K562 (cell line): ENCODE measurements around the gene CPSF6. TPM values are rescaled to one million over a fixed set of nuclear protein-coding genes. Genes with fewer than 3 reads are reported as not detected.

Experiments
- CBX1 ChIP-seq: sonication (generic); IDR thresholded peaks from 2 replicates; pipeline ENCODE4 v1.6.1; 2016; ENCODE audit warnings: antibody characterized with exemption, low read depth, mild to moderate bottlenecking
- CHD4 ChIP-seq: fragments of 200-600 bp; sonication (generic); IDR thresholded peaks from 3 replicates; pipeline ENCODE4 v1.6.1; 2012; ENCODE audit warnings: low read depth, mild to moderate bottlenecking, mixed read lengths, low read length, inconsistent platforms; ENCODE audit not compliant: insufficient read depth, insufficient replicate concordance, poor library complexity, severe bottlenecking
- EHMT2 ChIP-seq: fragments of 450-650 bp; IDR thresholded peaks from 2 replicates; pipeline ENCODE4 v1.6.1; 2018; ENCODE audit warnings: antibody characterized with exemption
- GABPA ChIP-seq: fragments of 200-800 bp; sonication (Bioruptor generic); conservative IDR thresholded peaks from 2 replicates; pipeline ENCODE4 v1.6.1; 2016; ENCODE audit warnings: low read depth, missing genetic modification characterization, missing compliant biosample characterization
- ILK ChIP-seq: fragments of 450-650 bp; IDR thresholded peaks from 2 replicates; pipeline ENCODE4 v1.6.1; 2016; ENCODE audit warnings: missing genetic modification characterization, low read depth, mild to moderate bottlenecking, missing compliant biosample characterization, moderate library complexity, borderline replicate concordance
- KAT8 ChIP-seq: fragments of 450-650 bp; IDR thresholded peaks from 2 replicates; pipeline ENCODE4 v1.6.1; 2016; ENCODE audit warnings: low read depth, mild to moderate bottlenecking
- KHSRP ChIP-seq: fragments of 450-650 bp; IDR thresholded peaks from 2 replicates; pipeline ENCODE4 v1.6.1; 2017
- MED1 ChIP-seq: sonication (generic); formaldehyde crosslinking; IDR thresholded peaks from 2 replicates; pipeline ENCODE4 v1.8.1; 2023; ENCODE audit warnings: missing genetic modification reagents, borderline replicate concordance
- MYNN ChIP-seq, 2 experiments: sonication (generic); formaldehyde crosslinking in 1 of 2; IDR thresholded peaks; 2 replicates each; pipeline versions ENCODE4 v1.5.0 to v1.6.1; 2016 to 2020; ENCODE audit warnings: antibody characterized with exemption in 1 of 2, missing genetic modification reagents in 1 of 2
- NCOR1 ChIP-seq: fragments of 450-650 bp; IDR thresholded peaks from 2 replicates; pipeline ENCODE4 v1.6.1; 2016; ENCODE audit warnings: mild to moderate bottlenecking, moderate library complexity
- NFE2L1 ChIP-seq: fragments of 450-650 bp; IDR thresholded peaks from 2 replicates; pipeline ENCODE4 v1.6.1; 2016; ENCODE audit warnings: missing genetic modification characterization, low read depth, mild to moderate bottlenecking, missing compliant biosample characterization, moderate library complexity, borderline replicate concordance
- PHB2 ChIP-seq: fragments of 450-650 bp; IDR thresholded peaks from 2 replicates; pipeline ENCODE4 v1.6.1; 2017; ENCODE audit warnings: low read depth
- PHF20 ChIP-seq: fragments of 450-650 bp; IDR thresholded peaks from 2 replicates; pipeline ENCODE4 v1.6.1; 2018; ENCODE audit not compliant: partially characterized antibody
- RCOR1 ChIP-seq, 2 experiments: IDR thresholded peaks; 2 replicates each; pipeline ENCODE4 v1.6.1; 2012; ENCODE audit warnings: low read depth in 2 of 2, low read length in 2 of 2, borderline replicate concordance in 1 of 2, improper control_type of control experiment in 1 of 2
- ZNF212 ChIP-seq: fragments of 450-650 bp; formaldehyde crosslinking; IDR thresholded peaks from 2 replicates; pipeline ENCODE4 v1.4.0; 2020; ENCODE audit warnings: mild to moderate bottlenecking
- polyA plus RNA-seq, 8 experiments: library from polyadenylated mRNA; depleted of rRNA in 4 of 8; stranded (reverse) in 5 of 8; unstranded in 3 of 8; fragments of >200 nt; fragmentation: Nextera tagmentation in 2 of 8; fragmentation: Illumina TruSeq in 1 of 8; extraction: Ambion mirVana in 2 of 8; extraction: Trizol in 1 of 8; gene quantifications; 2 replicates each; pipeline versions ENCODE4 v1.2.1 to v1.2.3, GENCODE V29; 2011 to 2014; ENCODE audit warnings: inconsistent platforms in 1 of 8, missing spikeins in 1 of 8
- total RNA-seq, 7 experiments: library from RNA; depleted of rRNA in 6 of 7; stranded (reverse); fragments of >200 nt in 6 of 7; fragmentation: Illumina TruSeq in 2 of 7; extraction: Trizol in 2 of 7; gene quantifications; 2 replicates each; pipeline versions ENCODE4 v1.2.1 to v1.2.3, GENCODE V29; 2011 to 2021; ENCODE audit warnings: low replicate concordance in 1 of 7
- TF ChIP-seq, protein P1 (sequence below): fragments of 250-450 bp; sonication (Bioruptor Pico); IDR thresholded peaks from 2 replicates; pipeline ENCODE4 v1.4.0; 2020; ENCODE audit warnings: borderline replicate concordance
- TF ChIP-seq, protein P2 (sequence below): fragments of 450-650 bp; IDR thresholded peaks from 2 replicates; pipeline ENCODE4 v1.6.1; 2016; ENCODE audit warnings: mild to moderate bottlenecking, moderate library complexity

The CPSF6 gene
- total and polyA plus RNA-seq, 9 of the 15 experiments (the other 6 are each of a cell fraction or from before 2014, with no cell fraction given), result 34.3 to 129 (median 77.8) TPM

DNA sequence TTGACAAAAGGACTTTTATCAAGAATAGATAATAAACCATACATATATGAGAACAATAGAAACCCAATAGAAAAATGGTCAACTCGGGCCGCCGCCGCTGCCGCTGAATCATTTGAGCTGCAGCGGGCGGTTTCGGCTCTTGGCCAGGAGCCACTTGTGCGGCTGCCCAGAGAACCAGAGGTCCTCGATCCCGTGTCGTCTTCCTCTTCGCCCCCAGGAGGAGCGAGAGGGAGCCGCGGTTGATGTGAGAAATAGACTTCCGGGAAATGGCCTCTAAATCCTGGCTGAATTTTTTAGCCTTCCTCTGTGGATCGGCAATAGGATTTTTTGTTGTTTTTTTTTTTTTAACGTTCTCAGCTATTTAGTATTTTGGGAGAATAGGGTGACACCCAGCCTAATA lies 44.8 kb downstream of the CPSF6 start (continued):
- TF ChIP-seq RCOR1 (IDR thresholded peaks at IDR 0.05; ENCODE audit: borderline replicate concordance in 1 of 2, low read depth in 2 of 2, low read length in 2 of 2), result peak in 1 of 2 experiments; percentile 68; a peak in 1 of 4 replicates
- peak; percentile 94 for TF ChIP-seq EHMT2
- TF ChIP-seq CHD4, result no peak
- TF ChIP-seq MED1, result no peak
- TF ChIP-seq ILK (tag), result no peak
- no peak for TF ChIP-seq NCOR1
- TF ChIP-seq GABPA (tag), result peak; percentile 71
- TF ChIP-seq PHF20, result peak; percentile 92
- TF ChIP-seq KHSRP, result no peak
- no peak for TF ChIP-seq CBX1
- no peak for TF ChIP-seq MYNN (IDR thresholded peaks at IDR 0.05)
- no peak for TF ChIP-seq MYNN (CRISPR knock-in tag; IDR thresholded peaks at IDR 0.05)
- no peak for TF ChIP-seq PHB2
- no peak for TF ChIP-seq NFE2L1 (tag)
- TF ChIP-seq, protein P1, sequence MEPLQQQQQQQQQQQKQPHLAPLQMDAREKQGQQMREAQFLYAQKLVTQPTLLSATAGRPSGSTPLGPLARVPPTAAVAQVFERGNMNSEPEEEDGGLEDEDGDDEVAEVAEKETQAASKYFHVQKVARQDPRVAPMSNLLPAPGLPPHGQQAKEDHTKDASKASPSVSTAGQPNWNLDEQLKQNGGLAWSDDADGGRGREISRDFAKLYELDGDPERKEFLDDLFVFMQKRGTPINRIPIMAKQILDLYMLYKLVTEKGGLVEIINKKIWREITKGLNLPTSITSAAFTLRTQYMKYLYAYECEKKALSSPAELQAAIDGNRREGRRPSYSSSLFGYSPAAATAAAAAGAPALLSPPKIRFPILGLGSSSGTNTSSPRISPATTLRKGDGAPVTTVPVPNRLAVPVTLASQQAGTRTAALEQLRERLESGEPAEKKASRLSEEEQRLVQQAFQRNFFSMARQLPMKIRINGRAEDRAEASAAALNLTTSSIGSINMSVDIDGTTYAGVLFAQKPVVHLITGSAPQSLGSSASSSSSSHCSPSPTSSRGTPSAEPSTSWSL (CRISPR knock-in tag), result no peak
- TF ChIP-seq KAT8, result no peak
- TF ChIP-seq, protein P2, sequence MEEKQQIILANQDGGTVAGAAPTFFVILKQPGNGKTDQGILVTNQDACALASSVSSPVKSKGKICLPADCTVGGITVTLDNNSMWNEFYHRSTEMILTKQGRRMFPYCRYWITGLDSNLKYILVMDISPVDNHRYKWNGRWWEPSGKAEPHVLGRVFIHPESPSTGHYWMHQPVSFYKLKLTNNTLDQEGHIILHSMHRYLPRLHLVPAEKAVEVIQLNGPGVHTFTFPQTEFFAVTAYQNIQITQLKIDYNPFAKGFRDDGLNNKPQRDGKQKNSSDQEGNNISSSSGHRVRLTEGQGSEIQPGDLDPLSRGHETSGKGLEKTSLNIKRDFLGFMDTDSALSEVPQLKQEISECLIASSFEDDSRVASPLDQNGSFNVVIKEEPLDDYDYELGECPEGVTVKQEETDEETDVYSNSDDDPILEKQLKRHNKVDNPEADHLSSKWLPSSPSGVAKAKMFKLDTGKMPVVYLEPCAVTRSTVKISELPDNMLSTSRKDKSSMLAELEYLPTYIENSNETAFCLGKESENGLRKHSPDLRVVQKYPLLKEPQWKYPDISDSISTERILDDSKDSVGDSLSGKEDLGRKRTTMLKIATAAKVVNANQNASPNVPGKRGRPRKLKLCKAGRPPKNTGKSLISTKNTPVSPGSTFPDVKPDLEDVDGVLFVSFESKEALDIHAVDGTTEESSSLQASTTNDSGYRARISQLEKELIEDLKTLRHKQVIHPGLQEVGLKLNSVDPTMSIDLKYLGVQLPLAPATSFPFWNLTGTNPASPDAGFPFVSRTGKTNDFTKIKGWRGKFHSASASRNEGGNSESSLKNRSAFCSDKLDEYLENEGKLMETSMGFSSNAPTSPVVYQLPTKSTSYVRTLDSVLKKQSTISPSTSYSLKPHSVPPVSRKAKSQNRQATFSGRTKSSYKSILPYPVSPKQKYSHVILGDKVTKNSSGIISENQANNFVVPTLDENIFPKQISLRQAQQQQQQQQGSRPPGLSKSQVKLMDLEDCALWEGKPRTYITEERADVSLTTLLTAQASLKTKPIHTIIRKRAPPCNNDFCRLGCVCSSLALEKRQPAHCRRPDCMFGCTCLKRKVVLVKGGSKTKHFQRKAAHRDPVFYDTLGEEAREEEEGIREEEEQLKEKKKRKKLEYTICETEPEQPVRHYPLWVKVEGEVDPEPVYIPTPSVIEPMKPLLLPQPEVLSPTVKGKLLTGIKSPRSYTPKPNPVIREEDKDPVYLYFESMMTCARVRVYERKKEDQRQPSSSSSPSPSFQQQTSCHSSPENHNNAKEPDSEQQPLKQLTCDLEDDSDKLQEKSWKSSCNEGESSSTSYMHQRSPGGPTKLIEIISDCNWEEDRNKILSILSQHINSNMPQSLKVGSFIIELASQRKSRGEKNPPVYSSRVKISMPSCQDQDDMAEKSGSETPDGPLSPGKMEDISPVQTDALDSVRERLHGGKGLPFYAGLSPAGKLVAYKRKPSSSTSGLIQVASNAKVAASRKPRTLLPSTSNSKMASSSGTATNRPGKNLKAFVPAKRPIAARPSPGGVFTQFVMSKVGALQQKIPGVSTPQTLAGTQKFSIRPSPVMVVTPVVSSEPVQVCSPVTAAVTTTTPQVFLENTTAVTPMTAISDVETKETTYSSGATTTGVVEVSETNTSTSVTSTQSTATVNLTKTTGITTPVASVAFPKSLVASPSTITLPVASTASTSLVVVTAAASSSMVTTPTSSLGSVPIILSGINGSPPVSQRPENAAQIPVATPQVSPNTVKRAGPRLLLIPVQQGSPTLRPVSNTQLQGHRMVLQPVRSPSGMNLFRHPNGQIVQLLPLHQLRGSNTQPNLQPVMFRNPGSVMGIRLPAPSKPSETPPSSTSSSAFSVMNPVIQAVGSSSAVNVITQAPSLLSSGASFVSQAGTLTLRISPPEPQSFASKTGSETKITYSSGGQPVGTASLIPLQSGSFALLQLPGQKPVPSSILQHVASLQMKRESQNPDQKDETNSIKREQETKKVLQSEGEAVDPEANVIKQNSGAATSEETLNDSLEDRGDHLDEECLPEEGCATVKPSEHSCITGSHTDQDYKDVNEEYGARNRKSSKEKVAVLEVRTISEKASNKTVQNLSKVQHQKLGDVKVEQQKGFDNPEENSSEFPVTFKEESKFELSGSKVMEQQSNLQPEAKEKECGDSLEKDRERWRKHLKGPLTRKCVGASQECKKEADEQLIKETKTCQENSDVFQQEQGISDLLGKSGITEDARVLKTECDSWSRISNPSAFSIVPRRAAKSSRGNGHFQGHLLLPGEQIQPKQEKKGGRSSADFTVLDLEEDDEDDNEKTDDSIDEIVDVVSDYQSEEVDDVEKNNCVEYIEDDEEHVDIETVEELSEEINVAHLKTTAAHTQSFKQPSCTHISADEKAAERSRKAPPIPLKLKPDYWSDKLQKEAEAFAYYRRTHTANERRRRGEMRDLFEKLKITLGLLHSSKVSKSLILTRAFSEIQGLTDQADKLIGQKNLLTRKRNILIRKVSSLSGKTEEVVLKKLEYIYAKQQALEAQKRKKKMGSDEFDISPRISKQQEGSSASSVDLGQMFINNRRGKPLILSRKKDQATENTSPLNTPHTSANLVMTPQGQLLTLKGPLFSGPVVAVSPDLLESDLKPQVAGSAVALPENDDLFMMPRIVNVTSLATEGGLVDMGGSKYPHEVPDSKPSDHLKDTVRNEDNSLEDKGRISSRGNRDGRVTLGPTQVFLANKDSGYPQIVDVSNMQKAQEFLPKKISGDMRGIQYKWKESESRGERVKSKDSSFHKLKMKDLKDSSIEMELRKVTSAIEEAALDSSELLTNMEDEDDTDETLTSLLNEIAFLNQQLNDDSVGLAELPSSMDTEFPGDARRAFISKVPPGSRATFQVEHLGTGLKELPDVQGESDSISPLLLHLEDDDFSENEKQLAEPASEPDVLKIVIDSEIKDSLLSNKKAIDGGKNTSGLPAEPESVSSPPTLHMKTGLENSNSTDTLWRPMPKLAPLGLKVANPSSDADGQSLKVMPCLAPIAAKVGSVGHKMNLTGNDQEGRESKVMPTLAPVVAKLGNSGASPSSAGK, result no peak
- TF ChIP-seq ZNF212 (CRISPR knock-in tag), result no peak
